Astrocyte of the cerebellum (primary cell): ENCODE results near the gene CLSTN1.

Source experiments
- DNase-seq: peaks from one replicate; pipeline ENCODE4 v3.0.0-alpha.2; 2011; ENCODE audit warnings: low read depth
- H3K4me3 ChIP-seq: 2 replicates; pipeline ENCODE4 v1.5.1; 2011; ENCODE audit warnings: mild to moderate bottlenecking, low read depth, low read length, moderate library complexity
- CTCF ChIP-seq: IDR thresholded peaks from 2 replicates; pipeline ENCODE4 v1.5.1; 2012; ENCODE audit warnings: low read length, low read depth, moderate library complexity, mild to moderate bottlenecking; ENCODE audit errors: missing control alignments
- in situ Hi-C: cut with HindIII; loops from 2 replicates; pipeline ENCODE4 v1.10.0; 2017; ENCODE audit warnings: low sequenced_read_pairs

The CLSTN1 gene

GRCh38 chr1:9726406-9726805 lies 97.4 kb downstream of the CLSTN1 start:
- TF ChIP-seq CTCF: no peak
- H3K4me3 ChIP-seq: no peak overlapping the region
- DNase-seq: no peak
- in situ Hi-C loops: no loop called here

GRCh38 chr1:9724706-9725476 lies 98.9 kb downstream of the CLSTN1 start:
- no peak overlapping the region for H3K4me3 ChIP-seq
- DNase-seq: no peak
- peak; percentile 88 for TF ChIP-seq CTCF
- in situ Hi-C loops: no loop called here

GRCh38 chr1:9723926-9724325 lies 99.8 kb downstream of the CLSTN1 start:
- in situ Hi-C loops: no loop called here
- no peak for TF ChIP-seq CTCF
- DNase-seq: no peak
- no peak overlapping the region for H3K4me3 ChIP-seq

- in situ Hi-C loops: no loop called here
- DNase-seq: no peak
- TF ChIP-seq CTCF: no peak
- no peak overlapping the region for H3K4me3 ChIP-seq
Observed at GRCh38 chr1:9723068-9723805, 100.5 kb downstream of the CLSTN1 start.

- no peak for TF ChIP-seq CTCF
- no peak overlapping the region for H3K4me3 ChIP-seq
- no peak for DNase-seq
- in situ Hi-C loops: no loop called here
Observed at GRCh38 chr1:9722378-9722749, 101.4 kb downstream of the CLSTN1 start.

GRCh38 chr1:9721606-9722377 lies 102.0 kb downstream of the CLSTN1 start:
- H3K4me3 ChIP-seq: no peak overlapping the region
- TF ChIP-seq CTCF: peak; percentile 66
- in situ Hi-C loops: no loop called here
- DNase-seq: no peak
